Stimulated activated CD4-positive, alpha-beta T cell treated with anti-CD3 and anti-CD28 coated beads, Interleukin-12 subunit alpha, Interleukin-12 subunit beta, amount 100 ng/mL, for 24 hours (primary cell): ENCODE data around the gene CORO2B.

Experiments
- DNase-seq, 2 experiments: peaks; one replicate each; pipeline ENCODE4 v3.0.0-alpha.2; 2020; ENCODE audit warnings: low read depth in 2 of 2

The CORO2B gene

DNA sequence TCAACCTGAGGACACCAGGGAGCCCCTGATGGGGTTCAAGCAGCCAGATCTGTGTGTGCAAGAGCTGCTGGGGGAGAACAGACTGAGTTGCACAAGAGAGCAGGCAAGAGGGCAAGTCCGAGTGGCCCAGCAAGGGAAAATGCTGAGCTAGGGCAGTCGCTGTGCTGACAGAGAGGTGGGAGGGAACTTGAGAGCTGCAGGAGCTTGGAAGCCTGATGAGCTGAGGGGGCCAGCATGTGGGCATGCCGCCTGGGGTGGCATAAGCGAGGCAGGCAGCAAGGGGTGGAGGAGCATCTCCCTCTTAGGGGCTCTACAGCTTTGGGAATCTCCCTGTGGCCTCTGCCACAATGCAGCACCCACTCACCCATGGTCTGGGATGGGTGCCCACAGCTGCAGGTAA is 4.7 kb upstream of the CORO2B start:
- DNase-seq = no peak

DNA sequence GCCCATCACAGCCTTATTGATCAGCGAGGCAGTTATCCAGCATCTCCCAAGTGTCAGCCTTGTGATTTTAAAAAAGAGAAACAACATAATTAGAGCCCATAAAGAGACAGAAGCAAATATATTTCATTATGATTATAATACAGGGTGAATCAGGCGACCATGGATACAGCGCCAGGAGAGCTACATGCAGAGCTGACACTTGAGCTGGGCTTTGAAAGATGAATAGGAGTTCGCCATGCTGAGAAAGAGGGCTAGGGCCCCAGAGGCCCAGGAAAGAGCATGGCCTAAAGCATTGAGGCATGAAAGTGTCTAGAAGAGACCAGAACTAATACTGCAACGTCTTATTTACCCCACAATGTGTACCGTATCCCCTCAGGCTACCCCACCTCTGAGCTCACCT is 4.2 kb upstream of the CORO2B start:
- DNase-seq = no peak

DNA sequence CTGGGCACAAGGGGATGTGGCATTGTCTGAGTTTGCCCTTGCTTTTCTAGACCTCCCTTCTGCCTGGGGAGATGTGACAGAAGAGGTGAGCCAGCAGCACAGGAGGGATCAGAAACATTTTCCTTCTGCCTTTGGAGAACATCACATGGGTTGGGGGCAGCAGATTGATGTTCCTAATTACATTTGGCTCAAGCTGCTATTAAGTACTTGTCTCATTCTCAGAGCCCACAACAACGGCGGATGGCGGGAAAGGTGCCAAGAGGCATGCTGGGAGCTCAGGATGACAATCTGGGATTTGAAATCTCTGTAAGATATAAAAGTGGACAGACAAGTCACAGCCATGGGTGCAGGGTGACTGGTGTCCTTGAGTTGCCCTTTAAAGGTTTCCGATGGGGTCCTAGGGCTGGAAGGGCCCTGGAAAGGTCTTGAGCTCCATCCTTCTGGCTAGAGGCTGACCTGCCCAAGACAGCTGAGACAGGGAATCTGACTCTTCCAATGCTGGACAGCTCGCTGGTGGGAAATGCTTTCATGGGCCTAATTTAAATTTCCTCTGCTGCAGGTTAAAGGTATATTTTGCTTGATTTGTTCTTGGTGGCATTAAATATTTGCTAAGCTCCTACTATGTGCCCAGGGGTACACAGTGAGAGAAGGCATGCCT is 2.4 kb upstream of the CORO2B start:
- DNase-seq = no peak

DNA sequence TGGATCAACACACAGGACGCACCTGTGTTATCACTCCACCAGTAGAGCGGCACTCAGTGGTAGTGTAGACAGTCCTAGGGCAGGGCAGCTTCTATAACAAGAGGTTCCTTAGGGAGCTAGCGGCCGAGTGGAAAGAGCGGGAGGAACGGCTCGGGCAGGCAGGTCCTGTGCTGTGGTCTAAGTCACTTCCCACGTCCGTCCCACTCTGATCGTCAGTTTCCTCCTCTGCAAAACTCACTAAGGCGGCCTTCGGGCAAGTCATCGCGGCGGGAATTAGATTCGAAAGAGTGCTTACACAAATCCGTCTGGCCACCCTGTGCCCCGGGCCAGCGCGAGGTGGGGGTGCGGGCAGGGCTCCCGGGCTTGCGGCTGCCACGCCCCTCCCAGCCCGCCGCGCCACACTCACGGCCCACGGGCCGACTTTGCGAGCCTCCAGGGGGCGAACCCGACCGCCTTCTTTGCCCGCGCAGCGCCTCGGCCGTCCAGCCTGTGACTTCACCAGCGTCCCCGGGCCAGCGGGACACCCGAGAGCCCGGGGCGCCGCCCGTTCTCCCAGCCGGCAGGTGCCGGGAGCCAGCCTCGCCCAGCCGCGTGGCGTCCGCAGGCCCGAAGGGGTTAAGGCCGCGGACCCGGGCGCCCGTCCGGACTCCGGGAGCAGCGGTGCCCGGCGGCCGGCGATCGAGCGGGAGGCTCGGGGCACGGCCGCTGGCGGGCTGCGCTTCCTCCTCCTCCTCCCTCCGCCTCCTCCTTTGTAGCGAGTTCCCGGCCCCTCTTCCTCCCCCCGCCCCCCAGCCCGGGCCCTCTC is 416 bp upstream of the CORO2B start:
- no peak for DNase-seq

DNA sequence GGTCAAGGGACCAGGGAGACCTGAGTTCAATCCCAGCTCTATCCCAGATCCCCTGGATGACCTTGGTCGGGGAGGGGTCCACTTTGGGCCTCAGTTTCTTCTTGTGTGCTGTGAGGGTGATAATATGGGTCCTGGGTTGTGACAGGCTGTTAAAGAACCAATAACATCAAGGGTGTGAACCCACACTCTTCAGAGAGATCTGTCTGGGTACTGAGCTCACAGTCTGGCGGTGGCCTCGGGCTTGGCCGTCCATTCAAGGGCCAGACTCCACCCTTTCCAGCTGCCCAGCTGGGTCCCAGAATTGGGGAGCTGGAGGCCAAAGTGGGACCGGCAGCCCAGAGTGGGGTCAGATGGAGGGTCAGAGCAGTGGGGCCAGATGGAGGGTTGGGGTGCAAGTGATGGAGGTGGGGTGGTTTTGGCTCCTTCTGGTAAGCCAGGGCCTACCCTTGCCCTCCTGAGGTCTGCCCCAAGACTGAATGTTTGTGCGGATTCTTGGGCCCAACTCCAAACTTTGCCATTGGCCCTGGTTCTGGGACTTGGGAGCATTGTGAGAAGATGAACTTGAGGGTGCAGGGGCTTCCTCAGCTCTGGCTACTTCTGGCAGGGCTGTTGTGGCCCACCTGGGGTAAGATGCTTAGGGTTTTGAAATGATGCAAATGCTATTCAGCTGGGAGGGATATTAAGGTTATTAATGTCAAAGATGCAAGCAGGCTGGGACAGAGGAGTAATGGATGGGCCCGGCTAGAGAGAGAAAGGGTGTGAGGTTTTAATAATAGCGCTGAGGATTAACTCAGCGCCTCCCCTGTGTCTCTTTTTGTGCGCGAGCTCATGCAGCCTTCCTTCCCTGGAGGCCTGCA is 1.5 kb downstream of the CORO2B start:
- no peak for DNase-seq

DNA sequence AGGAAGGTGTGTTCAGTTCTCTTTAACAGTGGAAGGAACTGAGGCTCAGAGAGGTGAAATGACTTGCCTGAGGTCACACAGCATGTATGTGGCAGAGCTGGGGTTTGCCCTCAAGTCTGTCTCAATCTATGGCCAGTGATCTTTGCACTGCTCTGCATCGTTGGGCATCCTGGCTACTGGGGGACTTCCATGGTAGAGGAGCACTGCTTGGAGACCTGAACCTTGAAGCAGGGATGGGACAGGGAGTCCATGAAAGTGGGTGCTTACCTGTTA is 2.0 kb downstream of the CORO2B start:
- DNase-seq = no peak

DNA sequence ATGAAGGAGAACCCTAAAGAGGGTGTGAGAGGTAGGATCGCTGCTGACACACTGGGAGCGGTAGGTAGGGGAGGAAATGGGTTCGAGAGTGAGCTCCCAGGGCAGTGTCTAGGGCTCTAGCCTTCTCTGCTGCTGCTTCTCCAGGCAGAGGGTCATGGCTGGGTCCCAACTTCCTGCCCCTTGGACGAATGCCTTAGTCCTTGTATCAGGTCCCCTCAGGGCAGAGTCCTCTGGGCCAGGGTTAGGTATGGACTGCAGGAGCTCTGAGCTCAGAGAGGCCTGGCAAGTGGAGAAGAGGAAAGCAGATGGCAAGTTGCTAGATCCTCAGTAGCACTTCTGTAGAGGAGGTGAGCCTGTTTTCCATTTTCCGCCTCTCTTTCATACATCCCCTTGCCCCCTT is 2.9 kb downstream of the CORO2B start:
- no peak for DNase-seq

DNA sequence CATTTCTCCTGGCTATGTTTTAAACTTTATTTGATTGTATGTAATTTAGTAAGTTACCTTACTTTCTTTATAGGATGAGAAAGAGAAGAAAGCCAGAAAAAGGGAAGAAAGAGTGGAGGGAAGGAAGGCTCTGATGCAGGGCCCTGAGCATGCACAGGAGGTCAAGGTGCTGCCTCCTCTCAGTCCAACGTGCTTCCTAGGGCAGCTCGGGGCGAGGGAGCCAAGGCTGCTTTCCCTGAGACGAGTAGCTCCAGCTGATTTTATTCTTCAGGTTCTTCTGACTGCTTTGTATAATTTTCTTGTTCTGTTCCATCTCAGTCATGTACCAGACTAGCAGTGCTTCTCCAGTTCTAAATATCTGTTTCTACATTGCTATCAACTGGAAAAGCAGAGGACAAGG is 3.4 kb downstream of the CORO2B start:
- DNase-seq = no peak

DNA sequence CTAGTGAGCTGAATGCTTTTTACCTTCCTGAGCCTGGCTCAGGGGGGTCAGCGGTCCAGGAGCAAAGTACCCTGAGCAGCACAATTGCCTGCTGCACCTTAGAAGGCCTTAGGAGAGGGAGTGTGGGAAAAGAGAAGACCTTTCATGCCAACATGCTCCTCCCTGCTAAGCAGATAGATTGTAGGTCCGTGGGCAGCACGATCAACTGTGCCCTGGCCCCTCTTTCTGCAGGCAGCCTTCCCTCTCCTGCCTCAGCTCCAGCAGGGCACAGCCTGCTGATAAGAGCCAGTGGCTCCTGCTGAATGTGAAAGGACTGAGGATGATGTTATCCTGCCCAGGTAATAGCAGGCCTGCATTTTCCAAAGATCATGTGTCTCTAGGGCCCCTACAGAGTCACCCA is 4.1 kb downstream of the CORO2B start:
- DNase-seq = no peak

DNA sequence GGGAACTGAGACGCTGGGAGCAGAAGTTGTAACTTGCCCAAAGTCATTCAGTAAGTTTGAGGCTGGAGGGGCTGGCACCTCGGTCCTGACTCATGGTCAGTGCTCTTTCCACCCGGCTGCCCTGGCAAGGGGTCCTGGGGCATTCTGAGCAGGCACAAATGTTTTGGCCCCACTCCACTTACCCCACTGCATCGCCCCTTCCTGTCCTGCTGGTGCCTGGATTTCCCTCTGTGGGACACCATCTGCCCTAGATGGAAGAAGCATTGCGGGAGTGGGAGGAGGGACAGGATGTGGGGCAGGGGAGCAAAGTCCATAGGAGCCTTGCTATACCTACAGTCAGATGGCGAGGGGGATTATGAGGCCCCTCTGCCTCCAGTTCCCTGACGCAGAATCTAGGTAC is 4.5 kb downstream of the CORO2B start:
- DNase-seq = no peak

DNA sequence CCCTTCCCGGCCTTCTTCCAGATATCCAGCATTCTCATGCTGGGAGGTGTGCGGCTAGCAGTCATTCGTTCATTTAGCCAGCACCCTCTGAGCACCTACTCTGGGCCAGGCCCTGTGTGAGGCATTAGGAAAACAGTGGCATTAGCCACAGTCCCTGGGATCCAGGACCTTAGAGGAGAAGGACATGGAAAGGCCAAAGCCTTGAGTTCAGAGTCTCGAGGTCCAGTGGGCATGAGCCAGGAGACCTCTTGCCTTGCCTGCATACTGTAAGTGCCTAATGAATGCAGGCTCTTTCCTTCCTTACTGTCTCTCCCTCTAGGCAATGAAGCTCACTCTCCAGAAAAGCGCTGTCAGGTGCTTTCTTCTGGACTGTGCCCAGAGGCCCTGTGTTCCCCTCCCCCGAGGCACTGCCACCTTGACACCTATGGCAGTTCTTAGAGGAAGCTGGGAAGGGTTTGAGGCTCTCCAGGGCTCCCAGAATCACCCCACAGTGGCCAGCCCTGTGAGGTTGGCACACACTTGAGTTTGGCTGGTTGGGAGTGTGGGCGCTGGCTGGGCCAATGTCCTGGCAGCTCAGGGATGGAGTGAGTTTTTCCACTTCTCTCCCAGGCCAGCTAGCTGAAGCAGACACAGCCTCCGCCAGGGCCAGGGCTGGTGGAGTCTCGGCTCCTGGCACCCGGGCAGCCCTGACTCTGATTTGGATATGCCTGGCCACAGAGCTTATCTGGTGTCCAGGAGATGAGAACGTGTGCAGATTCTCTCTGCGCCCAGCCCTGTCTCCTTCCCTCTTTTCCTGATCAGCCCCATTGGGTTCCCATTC is 5.4 kb downstream of the CORO2B start:
- DNase-seq = no peak

DNA sequence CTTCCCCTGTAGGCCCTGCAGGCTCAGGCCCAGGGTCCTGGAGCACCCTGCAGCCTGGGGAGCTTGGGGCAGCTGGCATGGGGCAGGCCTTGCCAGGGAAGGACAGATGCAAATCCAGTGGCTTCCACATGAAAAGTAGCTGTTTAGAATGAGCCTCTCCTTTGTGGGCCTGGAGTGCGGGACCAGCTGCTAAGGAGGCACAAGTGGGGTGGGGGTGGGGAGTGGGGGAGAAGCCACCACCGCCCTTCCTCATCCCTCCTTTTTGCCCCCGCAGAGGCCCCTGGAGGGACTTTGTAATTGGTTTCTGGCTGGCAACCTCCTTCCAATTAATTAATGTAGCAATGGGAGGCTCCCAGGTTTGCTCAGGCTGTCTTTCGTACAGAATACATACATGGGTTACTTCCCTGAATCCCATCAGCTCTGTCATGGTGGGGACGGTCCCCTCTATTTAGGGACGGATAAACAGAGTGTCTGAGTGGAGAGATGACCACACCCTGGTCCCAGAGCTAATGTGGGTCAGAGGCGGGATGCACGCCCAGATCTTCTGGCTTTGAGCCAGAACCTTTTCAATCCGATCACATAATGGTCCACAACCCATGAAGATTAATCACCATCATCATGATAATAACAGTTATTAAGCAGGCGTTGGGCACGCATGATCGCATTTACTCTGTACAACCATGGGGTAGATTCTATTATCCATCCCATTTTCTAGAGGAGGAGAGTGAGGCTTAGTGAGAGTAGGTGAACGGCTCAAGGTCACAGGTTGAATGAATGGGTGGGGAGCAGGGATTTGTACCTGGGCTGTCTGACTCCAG is 6.2 kb downstream of the CORO2B start:
- DNase-seq = no peak

DNA sequence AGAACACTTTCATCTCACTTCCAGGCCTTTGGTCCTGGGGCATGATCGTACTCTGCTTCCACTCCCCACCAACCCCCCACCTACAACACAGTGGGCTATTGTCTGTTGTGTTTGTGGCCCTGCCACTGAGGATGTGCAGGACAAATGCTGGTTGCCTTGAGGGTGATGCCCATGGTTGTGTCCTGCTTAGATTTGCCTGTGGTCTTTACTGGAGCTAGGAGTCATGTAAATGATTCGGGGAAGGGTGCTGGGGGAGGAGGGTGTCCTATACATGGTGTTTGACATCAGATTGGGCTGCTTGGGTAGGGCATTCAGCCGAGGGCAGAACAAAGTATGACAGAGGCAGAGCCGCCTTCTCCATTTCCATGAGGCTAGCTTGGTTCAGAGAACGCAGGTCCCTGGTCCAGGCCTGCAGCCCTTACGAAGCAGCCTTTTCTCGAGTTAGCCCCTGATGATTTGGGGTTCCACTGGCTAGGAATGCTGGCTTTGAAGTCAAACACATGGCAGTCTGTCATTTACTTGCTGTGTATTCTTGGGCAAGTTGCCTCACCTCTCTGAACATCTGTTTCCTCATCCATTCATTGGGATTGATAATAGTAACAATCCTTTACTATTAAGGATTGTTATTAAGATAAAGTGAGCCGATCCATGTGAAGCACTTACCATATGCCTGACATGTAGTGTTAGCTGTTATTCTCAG is 6.9 kb downstream of the CORO2B start:
- DNase-seq = no peak

DNA sequence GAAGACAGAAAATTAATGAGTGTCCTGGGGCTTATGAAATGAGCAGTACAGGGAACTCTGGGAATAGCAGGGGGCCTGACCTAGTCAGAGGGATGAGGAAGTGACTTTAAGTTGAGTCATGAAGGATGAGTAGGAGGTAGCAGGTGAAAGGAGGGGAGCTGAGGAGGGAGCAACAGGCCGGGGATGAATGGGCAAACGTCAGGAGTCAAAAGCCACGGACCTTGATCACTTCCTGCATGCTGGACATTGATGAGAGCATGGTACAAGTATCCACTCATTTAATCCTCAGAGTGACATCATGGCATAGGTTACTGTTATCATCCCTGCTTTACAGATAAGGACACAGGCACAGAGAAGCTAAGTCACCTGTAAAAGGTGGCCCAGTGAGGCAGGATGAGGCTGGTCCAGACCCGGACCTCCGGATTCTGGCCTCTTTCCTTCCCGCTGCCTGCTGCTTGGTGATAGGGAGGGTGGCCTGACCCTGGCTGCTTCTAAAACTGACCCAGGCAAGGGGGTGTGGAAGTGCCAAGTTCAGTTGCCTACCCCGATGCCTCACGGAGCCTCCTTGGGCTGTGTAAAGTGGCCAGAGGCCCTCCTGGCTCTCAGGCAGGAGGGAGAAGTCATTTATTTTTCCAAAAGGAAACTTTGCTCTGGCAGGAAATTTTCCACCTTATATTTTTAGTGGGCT is 7.6 kb downstream of the CORO2B start:
- DNase-seq = no peak

DNA sequence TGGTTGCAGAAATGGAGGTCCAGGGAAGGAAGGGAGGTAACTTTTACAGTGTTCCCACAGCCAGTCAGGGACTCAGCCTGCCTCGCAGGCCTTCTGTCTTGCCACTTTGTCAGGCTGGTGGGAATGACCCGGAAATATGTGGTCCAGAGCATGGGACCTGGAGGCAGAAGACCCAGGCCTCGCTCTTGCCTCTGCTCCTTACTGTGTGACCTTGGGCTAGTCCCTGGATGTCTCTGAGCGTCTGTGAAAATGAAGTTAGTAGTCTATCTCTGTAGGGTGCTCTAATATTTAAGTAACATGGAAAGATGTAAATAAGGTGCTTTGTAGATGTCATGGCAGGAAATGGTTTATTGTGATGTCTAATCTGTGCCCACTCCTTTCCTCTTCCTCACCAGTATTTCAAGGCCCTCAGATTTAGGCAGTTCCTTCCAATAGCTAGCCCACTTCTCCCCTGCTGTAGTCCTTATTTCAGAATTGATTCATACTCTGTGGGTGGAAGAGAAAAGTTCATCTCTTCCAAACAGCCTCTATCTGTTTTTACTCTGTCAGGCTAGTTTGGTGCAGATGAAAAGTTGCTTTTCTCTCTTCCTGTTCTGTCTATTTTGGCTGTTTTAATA is 9.1 kb downstream of the CORO2B start:
- DNase-seq = no peak

DNA sequence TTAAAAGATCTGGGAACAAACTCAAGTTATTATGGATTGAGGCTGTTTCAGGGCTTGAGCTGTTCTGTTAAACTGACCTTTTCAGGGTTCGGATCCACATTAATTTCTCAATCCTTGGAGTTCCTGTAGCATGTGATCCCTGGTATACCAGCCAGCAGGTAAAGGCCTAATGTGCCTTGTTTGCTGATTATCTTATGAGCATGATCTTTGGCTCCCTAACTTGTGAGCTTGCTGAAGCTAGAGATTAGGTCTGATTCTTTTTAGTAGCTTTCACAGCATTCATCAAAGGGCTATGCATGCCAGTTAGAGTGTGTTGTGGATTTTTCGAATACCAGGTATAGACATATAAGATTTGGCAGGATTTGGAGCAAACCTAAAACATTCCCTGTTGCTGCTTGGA is 10.3 kb downstream of the CORO2B start:
- no peak for DNase-seq

DNA sequence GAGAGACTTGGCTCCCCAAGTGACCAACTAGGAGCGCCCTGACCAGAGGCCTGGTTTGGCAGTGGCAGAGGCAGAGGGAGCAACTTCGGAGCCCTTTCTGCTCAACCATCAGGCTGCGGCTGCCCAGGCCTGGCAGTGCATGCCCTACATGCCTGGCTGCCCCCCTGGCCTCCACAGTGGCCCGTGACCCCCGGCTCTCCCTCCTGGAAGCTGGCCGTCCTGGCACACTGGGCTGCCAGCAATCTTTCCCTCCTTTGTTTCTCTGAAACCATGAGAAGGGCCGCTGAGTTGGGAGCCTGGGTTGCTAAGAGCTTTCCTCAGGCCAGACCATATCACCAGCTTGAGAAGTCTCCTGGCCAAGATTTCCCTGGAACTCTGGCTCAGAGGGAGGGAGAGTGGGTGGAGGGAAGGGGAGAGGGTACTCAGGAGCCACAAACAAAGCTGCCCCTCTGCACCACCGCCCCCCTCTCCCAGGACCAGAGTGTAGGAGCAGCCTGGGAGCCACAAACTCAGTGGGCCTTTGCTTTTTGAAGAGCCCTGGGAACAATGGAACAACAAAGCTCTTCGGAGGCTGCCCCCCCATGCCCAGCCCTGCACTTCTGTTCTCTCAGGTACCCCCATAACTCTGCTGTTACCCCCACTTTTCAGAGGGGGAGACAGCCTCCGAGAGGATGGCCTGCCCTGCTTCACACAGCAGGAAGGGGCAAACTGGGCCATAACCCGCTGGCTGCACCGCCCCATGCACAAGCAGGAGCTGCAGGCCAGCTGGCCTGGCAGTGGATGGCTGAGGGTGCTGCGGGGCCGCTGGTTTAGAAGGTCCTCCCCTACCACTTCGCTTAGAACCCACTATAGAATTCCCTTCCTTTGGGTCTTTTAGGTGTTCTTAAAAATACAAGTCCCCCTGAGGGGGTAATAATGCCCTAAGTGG is 11.3 kb downstream of the CORO2B start:
- DNase-seq = no peak

DNA sequence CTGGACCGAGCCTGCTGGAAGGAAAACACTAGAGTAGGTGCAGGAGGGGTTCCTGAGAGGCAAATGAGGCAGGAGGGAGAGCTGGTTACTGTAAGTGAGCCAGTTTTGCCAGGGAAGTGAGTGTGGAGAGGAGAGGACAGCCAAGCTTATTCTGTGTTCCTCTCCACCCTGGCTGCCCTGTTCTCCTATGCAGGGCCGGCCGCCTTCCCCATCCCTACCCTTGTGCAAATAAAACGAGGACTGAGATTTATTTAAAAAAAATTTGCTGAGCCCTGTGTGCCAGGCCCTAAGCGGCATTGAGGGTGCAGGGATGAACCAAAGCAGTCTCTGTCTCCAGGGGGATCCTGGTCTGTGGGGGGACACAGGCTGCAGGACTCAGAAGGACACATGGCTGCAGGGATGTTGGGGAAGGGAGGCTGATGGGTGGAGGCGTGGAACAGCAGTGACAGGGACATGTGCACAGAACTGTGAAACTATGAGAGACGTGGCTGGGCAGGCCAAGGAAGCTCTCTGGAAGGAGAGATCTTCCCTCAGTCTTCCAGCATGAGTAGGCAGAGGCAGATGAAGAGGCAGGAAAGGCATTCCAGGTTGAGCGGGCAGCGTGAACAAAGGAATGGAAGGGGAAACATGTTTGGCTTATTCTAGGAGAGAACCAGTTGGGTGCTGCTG is 12.1 kb downstream of the CORO2B start:
- no peak for DNase-seq
